Stimulated activated CD8-positive, alpha-beta memory T cell treated with anti-CD3 and anti-CD28 coated beads, Interleukin-12 subunit alpha, Interleukin-12 subunit beta, amount 100 ng/mL, for 24 hours (primary cell): Measurements from ENCODE around the gene GCNT1.
"Not testable (repeated sequence)": the region's sequence is repeated elsewhere in the genome, so short reads cannot be mapped to it uniquely, and the experiment has no call there.

ENCODE experiments used
- DNase-seq: peaks from one replicate; pipeline ENCODE4 v3.0.0-alpha.2; 2020; ENCODE audit errors: extremely low read depth

GCNT1 gene

GRCh38 chr9:76458903-76459693, at the start of gene GCNT1:
Gene GCNT1 (plus strand): TSS chr9:76459182. CDS start chr9:76502382, 43,200 bp downstream.
- DNase-seq = peak; percentile 81

- DNase-seq = no peak
Measured at GRCh38 chr9:76412638-76413037, 46.3 kb upstream of the GCNT1 start.

GRCh38 chr9:76413658-76414057, 45.3 kb upstream of the GCNT1 start:
- DNase-seq = no peak

GRCh38 chr9:76414661-76415060, 44.3 kb upstream of the GCNT1 start:
- no peak for DNase-seq

- DNase-seq = no peak
Measured at GRCh38 chr9:76415154-76415553, 43.8 kb upstream of the GCNT1 start.

- no peak for DNase-seq
Measured at GRCh38 chr9:76415731-76416130, 43.3 kb upstream of the GCNT1 start.

- no peak for DNase-seq
Measured at GRCh38 chr9:76417394-76417793, 41.6 kb upstream of the GCNT1 start.

- DNase-seq = no peak
Measured at GRCh38 chr9:76419782-76420380, 39.1 kb upstream of the GCNT1 start.

- DNase-seq = no peak
Measured at GRCh38 chr9:76423216-76424177, 35.5 kb upstream of the GCNT1 start.

GRCh38 chr9:76424491-76424890, 34.5 kb upstream of the GCNT1 start:
- DNase-seq = no peak

- DNase-seq = no peak
Measured at GRCh38 chr9:76425677-76426453, 33.1 kb upstream of the GCNT1 start.

- no peak for DNase-seq
Measured at GRCh38 chr9:76426807-76427419, 32.1 kb upstream of the GCNT1 start.

- DNase-seq = no peak
Measured at GRCh38 chr9:76431601-76432000, 27.4 kb upstream of the GCNT1 start.

GRCh38 chr9:76433406-76433805, 25.6 kb upstream of the GCNT1 start:
- DNase-seq = no peak

- DNase-seq = no peak
Measured at GRCh38 chr9:76433836-76434235, 25.1 kb upstream of the GCNT1 start.

GRCh38 chr9:76434897-76435296, 24.1 kb upstream of the GCNT1 start:
- DNase-seq = not testable (repeated sequence)

- not testable (repeated sequence) for DNase-seq
Measured at GRCh38 chr9:76437017-76437699, 21.8 kb upstream of the GCNT1 start.

GRCh38 chr9:76438841-76439588, 20.0 kb upstream of the GCNT1 start:
- DNase-seq = no peak

GRCh38 chr9:76441551-76442322, 17.2 kb upstream of the GCNT1 start:
- no peak for DNase-seq
